ENCODE data around the gene ADAMTS3.

GRCh38 chr4:72564789-72565188 is 4.2 kb downstream of the ADAMTS3 start:
- TF ChIP-seq ZNF433 (tag by site-specific recombination; IDR thresholded peaks at IDR 0.05; ENCODE audit: low read depth) (no peak), CTCF (tag by site-specific recombination; IDR thresholded peaks at IDR 0.05) (no peak), ZNF10 (tag by site-specific recombination; IDR thresholded peaks at IDR 0.05) (no peak), SALL2 (tag by site-specific recombination; IDR thresholded peaks at IDR 0.05; ENCODE audit: borderline replicate concordance) (no peak), ZNF24 (tag by site-specific recombination; IDR thresholded peaks at IDR 0.05) (no peak), ZNF174 (tag by site-specific recombination; IDR thresholded peaks at IDR 0.05) (no peak), ZNF585B (tag by site-specific recombination; IDR thresholded peaks at IDR 0.05) (no peak), MYNN (tag by site-specific recombination; IDR thresholded peaks at IDR 0.05; ENCODE audit: borderline replicate concordance) (no peak), ZNF518A (tag by site-specific recombination; conservative IDR thresholded peaks at IDR 0.05; ENCODE audit: low read depth) (no peak)

Data from HEK293 (cell line).